ENCODE data around the gene HAPLN2.

GRCh38 chr1:156586892-156587477 is 32.2 kb upstream of the HAPLN2 start:
- TF ChIP-seq POLR2AphosphoS5 (IDR thresholded peaks at IDR 0.05; ENCODE audit: low read depth, low read length) (no peak), POLR2A (IDR thresholded peaks at IDR 0.05; ENCODE audit: control extremely low read depth in 1 of 2, low read depth in 2 of 2, low read length in 2 of 2) (no peak), RAD21 (IDR thresholded peaks at IDR 0.05 in 1 of 2, conservative IDR thresholded peaks at IDR 0.05 in 1 of 2; ENCODE audit: low read depth in 2 of 2, low read length in 2 of 2) (no peak), GABPA (IDR thresholded peaks at IDR 0.05; ENCODE audit: borderline replicate concordance, insufficient read depth, low read length) (no peak), RXRA (IDR thresholded peaks at IDR 0.05; ENCODE audit: insufficient read depth, low read depth, low read length) (no peak), EZH2 (IDR thresholded peaks at IDR 0.05; ENCODE audit: low read depth, low read length, severe bottlenecking) (no peak)

All from H1 (cell line).